HepG2 (cell line): ENCODE data around the gene FOXL3. TPM values are rescaled to one million over a fixed set of nuclear protein-coding genes. Genes with fewer than 3 reads are reported as not detected.

ENCODE experiments used
- ATAC-seq: fragments of 200-7000 bp; cut with Tn5 transposase; 3 replicates; pipeline ENCODE4 v1.9.1; 2020; ENCODE audit warnings: mild to moderate bottlenecking, moderate library complexity
- BruUV-seq: library from RNA; stranded (reverse); fragments of 400-500 nt; replicated peaks from 2 replicates; lab custom pipeline; 2021; lab: Mats Ljungman, UMichigan
- CTCF ChIA-PET: fragments of 300-600 bp; formaldehyde crosslinking; extraction: SDS; loops from one replicate; lab custom pipeline; 2021; ENCODE audit warnings: low total read pairs, inconsistent platforms, low intra/inter-chr PET ratio; lab: Yijun Ruan, JAX
- POLR2A ChIA-PET: fragments of 350-600 bp; sonication (Branson Sonifier 250); formaldehyde crosslinking; loops from one replicate; lab custom pipeline; 2020; ENCODE audit warnings: antibody characterized with exemption, inconsistent platforms; lab: Yijun Ruan, JAX
- DNase-seq: peaks from one replicate; pipeline ENCODE4 v3.0.0-alpha.2; 2015; ENCODE audit warnings: low spot score
- FAIRE-seq: peaks from 3 replicates; lab custom pipeline; 2011; peaks lifted over from hg19 to GRCh38; lab: Jason Lieb, UNC
- H2AFZ ChIP-seq: one replicate; pipeline ENCODE4 v1.6.1; 2011; ENCODE audit warnings: low read length, inconsistent platforms
- H3K27ac ChIP-seq: fragments of 300-600 bp; 3 replicates; pipeline ENCODE4 v1.8.0; 2011; ENCODE audit warnings: mixed run types, mild to moderate bottlenecking, mixed read lengths, low read length, inconsistent platforms; ENCODE audit not compliant: insufficient read depth; ENCODE audit errors: extremely low read length
- H3K27me3 ChIP-seq, 2 experiments: fragments of 200-600 bp in 1 of 2; 2 replicates in 1 of 2; 3 replicates in 1 of 2; pipeline versions ENCODE4 v1.6.0 to v1.8.0; 2011; ENCODE audit warnings: low read length in 2 of 2, mild to moderate bottlenecking in 2 of 2, moderate library complexity in 2 of 2, inconsistent platforms in 1 of 2; ENCODE audit not compliant: insufficient read depth in 2 of 2, control insufficient read depth in 1 of 2
- H3K36me3 ChIP-seq, 2 experiments: fragments of 200-600 bp in 1 of 2; replicated peaks in 1 of 2; 2 replicates in 1 of 2; 3 replicates in 1 of 2; pipeline versions ENCODE4 v1.5.1 to v1.8.0; 2011; ENCODE audit warnings: low read length in 2 of 2, inconsistent platforms in 1 of 2; ENCODE audit not compliant: insufficient read depth in 2 of 2, control insufficient read depth in 1 of 2
- H3K4me1 ChIP-seq: 2 replicates; pipeline ENCODE4 v1.5.1; 2012; ENCODE audit warnings: low read length, inconsistent platforms; ENCODE audit not compliant: insufficient read depth
- H3K4me2 ChIP-seq: 2 replicates; pipeline ENCODE4 v1.6.0; 2011; ENCODE audit warnings: low read depth, low read length, inconsistent platforms
- H3K4me3 ChIP-seq, 3 experiments: fragments of 200-600 bp in 1 of 3; sonication (generic), shearing (Covaris generic) in 1 of 3; replicated peaks in 1 of 3; 2 replicates each; pipeline ENCODE4 v1.5.1; 2011 to 2016; ENCODE audit warnings: low read length in 3 of 3, inconsistent platforms in 2 of 3, low read depth in 2 of 3, mild to moderate bottlenecking in 2 of 3, control low read depth in 1 of 3, mixed read lengths in 1 of 3; ENCODE audit not compliant: insufficient read depth in 1 of 3
- H3K79me2 ChIP-seq: one replicate; pipeline ENCODE4 v1.6.1; 2011; ENCODE audit warnings: low read length, inconsistent platforms; ENCODE audit not compliant: insufficient read depth
- H3K9ac ChIP-seq: 2 replicates; pipeline ENCODE4 v1.6.0; 2011; ENCODE audit warnings: mild to moderate bottlenecking, low read depth, low read length, inconsistent platforms; ENCODE audit not compliant: insufficient read depth
- H3K9me3 ChIP-seq: 2 replicates; pipeline ENCODE4 v1.5.1; 2012; ENCODE audit warnings: mild to moderate bottlenecking, low read length
- H4K20me1 ChIP-seq: 2 replicates; pipeline ENCODE4 v1.6.0; 2011; ENCODE audit warnings: inconsistent platforms, mild to moderate bottlenecking, low read length, moderate library complexity; ENCODE audit not compliant: insufficient read depth
- ESRRA ChIP-seq: sonication (generic); formaldehyde crosslinking; IDR thresholded peaks from 2 replicates; pipeline ENCODE4 v1.5.1; 2020; ENCODE audit warnings: mild to moderate bottlenecking, low read depth, missing genetic modification reagents
- RFX3 ChIP-seq: IDR thresholded peaks from 2 replicates; pipeline ENCODE4 v1.6.1; 2016; ENCODE audit warnings: missing biosample characterization, missing genetic modification reagents
- TEAD2 ChIP-seq: sonication (generic); formaldehyde crosslinking; IDR thresholded peaks from 2 replicates; pipeline ENCODE4 v1.9.0; 2021; ENCODE audit warnings: missing genetic modification reagents
- ZBTB7A ChIP-seq: sonication (generic); formaldehyde crosslinking; IDR thresholded peaks from 2 replicates; pipeline ENCODE4 v1.8.0; 2022; ENCODE audit warnings: mild to moderate bottlenecking, missing genetic modification reagents
- ZNF354B ChIP-seq: sonication (generic); formaldehyde crosslinking; IDR thresholded peaks from 2 replicates; pipeline ENCODE4 v1.8.0; 2022; ENCODE audit warnings: mild to moderate bottlenecking, missing genetic modification reagents
- ZNF678 ChIP-seq: sonication (generic); formaldehyde crosslinking; IDR thresholded peaks from 2 replicates; pipeline ENCODE4 v1.4.0; 2020; ENCODE audit warnings: mild to moderate bottlenecking, missing genetic modification reagents
- ZNF703 ChIP-seq: sonication (generic); formaldehyde crosslinking; IDR thresholded peaks from 2 replicates; pipeline ENCODE4 v1.5.1; 2020; ENCODE audit warnings: missing genetic modification reagents, mild to moderate bottlenecking, moderate library complexity, borderline replicate concordance
- ZSCAN20 ChIP-seq: sonication (generic); formaldehyde crosslinking; IDR thresholded peaks from 2 replicates; pipeline ENCODE4 v1.4.0; 2020; ENCODE audit warnings: missing genetic modification reagents, mild to moderate bottlenecking, borderline replicate concordance
- WGBS: methylation state at CpG from one replicate; pipeline ENCODE4 v1.1.6; 2017; ENCODE audit warnings: low lambda C conversion rate; 5-methylcytosine and 5-hydroxymethylcytosine counted together
- in situ Hi-C: cut with HindIII; loops from 2 replicates; pipeline ENCODE4 v1.10.0; 2017; ENCODE audit warnings: low pct_unique_long_range_greater_than_20kb; ENCODE audit not compliant: extremely low pct_ligation_motif_present
- intact Hi-C: fragments of 100-400 bp; cut with micrococcal nuclease; formaldehyde crosslinking; loops from one replicate; pipeline ENCODE4 v1.10.0; 2022; ENCODE audit not compliant: unreplicated experiment
- polyA plus RNA-seq, 8 experiments: library from polyadenylated mRNA; depleted of rRNA in 3 of 8; stranded (reverse) in 7 of 8; unstranded in 1 of 8; fragments of >200 nt; fragmentation: Illumina TruSeq in 4 of 8; extraction: Trizol in 4 of 8; gene quantifications; 2 replicates each; pipeline versions ENCODE4 v1.2.1 to v1.2.3, GENCODE V29; 2011 to 2016; ENCODE audit warnings: low read depth in 4 of 8, missing spikeins in 1 of 8, mixed read lengths in 1 of 8; ENCODE audit not compliant: insufficient read depth in 1 of 8
- total RNA-seq, 5 experiments: library from RNA; depleted of rRNA; stranded (reverse); fragments of >200 nt; fragmentation: Illumina TruSeq; extraction: Trizol; gene quantifications; 2 replicates each; pipeline ENCODE4 v1.2.3, GENCODE V29; 2016; ENCODE audit warnings: low read depth in 1 of 5
- TF ChIP-seq, protein P1 (sequence below): IDR thresholded peaks from 2 replicates; pipeline ENCODE4 v1.6.1; 2016
- TF ChIP-seq, protein P2 (sequence below): sonication (generic); formaldehyde crosslinking; IDR thresholded peaks from 2 replicates; pipeline ENCODE4 v1.5.0; 2020; ENCODE audit warnings: missing genetic modification reagents
- TF ChIP-seq, protein P3 (sequence below): sonication (generic); formaldehyde crosslinking; IDR thresholded peaks from 2 replicates; pipeline ENCODE4 v1.4.0; 2020; ENCODE audit warnings: mild to moderate bottlenecking, missing genetic modification reagents

The FOXL3 gene
- total and polyA plus RNA-seq, 2 of the 13 experiments (the other 11 are each of a cell fraction or from before 2014, with no cell fraction given): not detected

DNA sequence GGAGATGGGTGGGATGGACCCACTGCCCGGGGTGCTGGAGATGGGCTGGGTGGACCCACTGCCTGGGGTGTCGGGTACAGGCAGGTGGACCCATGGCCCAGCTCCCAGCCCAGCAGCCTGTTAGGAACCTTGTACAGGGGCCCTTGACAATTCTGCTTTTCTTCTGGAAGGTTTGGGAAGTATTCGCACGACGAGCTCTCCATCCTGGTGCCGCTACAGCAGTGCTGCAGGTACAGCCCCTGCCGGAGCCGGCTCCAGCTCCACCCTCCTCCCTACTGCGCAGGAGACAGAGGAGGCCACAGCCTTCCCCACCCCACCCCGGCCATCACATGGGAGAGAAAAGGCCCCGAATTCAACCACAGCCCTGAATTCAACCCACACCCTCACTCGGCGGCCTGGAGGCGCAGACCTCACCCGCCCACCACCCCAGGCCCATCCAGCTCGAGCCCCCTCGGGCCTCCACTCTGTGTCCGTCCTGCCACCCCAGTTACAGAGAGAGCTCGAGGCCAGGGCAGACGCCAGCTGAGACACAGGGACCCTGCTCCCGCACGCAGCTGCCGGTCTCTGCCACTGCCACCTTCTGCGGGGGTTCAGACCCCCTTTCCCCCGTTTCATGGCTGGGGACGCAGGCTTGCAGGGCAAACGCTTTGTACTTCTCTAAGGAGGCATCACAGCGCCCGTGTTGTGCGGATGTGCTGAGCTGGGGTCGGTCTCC lies 31.3 kb upstream of the FOXL3 start:
- no peak for TF ChIP-seq ZNF678 (CRISPR knock-in tag)
- TF ChIP-seq, protein P1, sequence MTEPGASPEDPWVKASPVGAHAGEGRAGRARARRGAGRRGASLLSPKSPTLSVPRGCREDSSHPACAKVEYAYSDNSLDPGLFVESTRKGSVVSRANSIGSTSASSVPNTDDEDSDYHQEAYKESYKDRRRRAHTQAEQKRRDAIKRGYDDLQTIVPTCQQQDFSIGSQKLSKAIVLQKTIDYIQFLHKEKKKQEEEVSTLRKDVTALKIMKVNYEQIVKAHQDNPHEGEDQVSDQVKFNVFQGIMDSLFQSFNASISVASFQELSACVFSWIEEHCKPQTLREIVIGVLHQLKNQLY (CRISPR knock-in tag): no peak
- TF ChIP-seq TEAD2 (CRISPR knock-in tag): no peak
- TF ChIP-seq ZNF354B: no peak
- in situ Hi-C loops: no loop called here

DNA sequence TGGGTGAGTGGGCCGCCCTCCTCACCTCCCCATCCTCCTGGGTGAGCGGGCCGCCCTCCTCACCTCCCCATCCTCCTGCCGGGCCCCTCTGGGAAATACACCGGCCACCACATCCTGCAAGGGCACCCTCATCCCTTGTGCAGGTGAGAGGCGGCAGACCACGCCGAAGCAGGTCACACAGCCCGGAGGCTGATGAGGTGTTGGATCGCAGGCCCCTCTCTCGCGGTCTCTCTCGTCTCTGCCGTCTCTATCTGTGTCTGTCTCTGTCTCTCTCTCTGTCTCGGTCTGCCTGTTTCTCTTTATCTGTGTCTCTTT lies 30.8 kb upstream of the FOXL3 start:
- H4K20me1 ChIP-seq: no peaks in the 10 kb centered on the region
- no peaks in the 10 kb centered on the region for H3K27me3 ChIP-seq
- no peak overlapping the region for H3K27ac ChIP-seq
- intact Hi-C loops (no loop called here), in situ Hi-C loops (no loop called here)
- POLR2A ChIA-PET: no interaction called here
- no peaks in the 10 kb centered on the region for H3K4me1 ChIP-seq
- no TSS peak for BruUV-seq
- H3K79me2 ChIP-seq: no peaks in the 10 kb centered on the region
- CTCF ChIA-PET: no interaction called here
- 94% methylated on average over 7 of the region's 15 CpGs for WGBS
- H3K4me2 ChIP-seq: no peak overlapping the region
- DNase-seq (no peak), FAIRE-seq (no peak), ATAC-seq (no peak)
- H2AFZ ChIP-seq: no peak overlapping the region
- H3K9me3 ChIP-seq: peaks cover 28% of the 10 kb centered on the region
- peaks cover 6 to 20% of the 10 kb centered on the region in 2 experiments; a peak in 3 of 5 replicates for H3K36me3 ChIP-seq
- H3K4me3 ChIP-seq: no peak overlapping the region
- no peak overlapping the region for H3K9ac ChIP-seq
- no peak for TF ChIP-seq ZBTB7A
- no peak for TF ChIP-seq ZNF703 (CRISPR knock-in tag)
- TF ChIP-seq, protein P2, sequence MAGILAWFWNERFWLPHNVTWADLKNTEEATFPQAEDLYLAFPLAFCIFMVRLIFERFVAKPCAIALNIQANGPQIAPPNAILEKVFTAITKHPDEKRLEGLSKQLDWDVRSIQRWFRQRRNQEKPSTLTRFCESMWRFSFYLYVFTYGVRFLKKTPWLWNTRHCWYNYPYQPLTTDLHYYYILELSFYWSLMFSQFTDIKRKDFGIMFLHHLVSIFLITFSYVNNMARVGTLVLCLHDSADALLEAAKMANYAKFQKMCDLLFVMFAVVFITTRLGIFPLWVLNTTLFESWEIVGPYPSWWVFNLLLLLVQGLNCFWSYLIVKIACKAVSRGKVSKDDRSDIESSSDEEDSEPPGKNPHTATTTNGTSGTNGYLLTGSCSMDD (CRISPR knock-in tag): no peak
- TF ChIP-seq ZSCAN20 (CRISPR knock-in tag): no peak
- TF ChIP-seq RFX3 (CRISPR knock-in tag): no peak
- TF ChIP-seq, protein P3, sequence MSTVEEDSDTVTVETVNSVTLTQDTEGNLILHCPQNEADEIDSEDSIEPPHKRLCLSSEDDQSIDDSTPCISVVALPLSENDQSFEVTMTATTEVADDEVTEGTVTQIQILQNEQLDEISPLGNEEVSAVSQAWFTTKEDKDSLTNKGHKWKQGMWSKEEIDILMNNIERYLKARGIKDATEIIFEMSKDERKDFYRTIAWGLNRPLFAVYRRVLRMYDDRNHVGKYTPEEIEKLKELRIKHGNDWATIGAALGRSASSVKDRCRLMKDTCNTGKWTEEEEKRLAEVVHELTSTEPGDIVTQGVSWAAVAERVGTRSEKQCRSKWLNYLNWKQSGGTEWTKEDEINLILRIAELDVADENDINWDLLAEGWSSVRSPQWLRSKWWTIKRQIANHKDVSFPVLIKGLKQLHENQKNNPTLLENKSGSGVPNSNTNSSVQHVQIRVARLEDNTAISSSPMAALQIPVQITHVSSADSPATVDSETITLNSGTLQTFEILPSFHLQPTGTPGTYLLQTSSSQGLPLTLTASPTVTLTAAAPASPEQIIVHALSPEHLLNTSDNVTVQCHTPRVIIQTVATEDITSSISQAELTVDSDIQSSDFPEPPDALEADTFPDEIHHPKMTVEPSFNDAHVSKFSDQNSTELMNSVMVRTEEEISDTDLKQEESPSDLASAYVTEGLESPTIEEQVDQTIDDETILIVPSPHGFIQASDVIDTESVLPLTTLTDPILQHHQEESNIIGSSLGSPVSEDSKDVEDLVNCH (CRISPR knock-in tag): no peak
- no peak for TF ChIP-seq ESRRA (CRISPR knock-in tag)

More for the DNA sequence above, 31.3 kb upstream of the FOXL3 start:
- intact Hi-C loops: no loop called here
- no peak overlapping the region for H3K27ac ChIP-seq
- no peaks in the 10 kb centered on the region for H3K79me2 ChIP-seq
- H3K4me2 ChIP-seq: no peak overlapping the region
- no peak overlapping the region for H2AFZ ChIP-seq
- ATAC-seq (no peak), DNase-seq (no peak), FAIRE-seq (no peak)
- H3K4me1 ChIP-seq: no peaks in the 10 kb centered on the region
- H3K27me3 ChIP-seq: no peaks in the 10 kb centered on the region
- peaks cover 28% of the 10 kb centered on the region for H3K9me3 ChIP-seq
- CTCF ChIA-PET: no interaction called here
- no peak overlapping the region for H3K4me3 ChIP-seq
- no peaks in the 10 kb centered on the region for H4K20me1 ChIP-seq
- BruUV-seq: no TSS peak
- POLR2A ChIA-PET: no interaction called here
- WGBS: 99% methylated on average over 15 of the region's 31 CpGs
- H3K36me3 ChIP-seq: peaks cover 6 to 20% of the 10 kb centered on the region in 2 experiments; a peak in 3 of 5 replicates
- no peak overlapping the region for H3K9ac ChIP-seq
